A172 (cell line): ENCODE measurements around the gene NKG7. TPM values are rescaled to one million over a fixed set of nuclear protein-coding genes. Genes with fewer than 3 reads are reported as not detected.
"Not testable (repeated sequence)": the region's sequence is repeated elsewhere in the genome, so short reads cannot be mapped to it uniquely, and the experiment has no call there.

ENCODE experiments used
- DNase-seq: peaks from one replicate; pipeline ENCODE4 v3.0.0-alpha.2; 2015; ENCODE audit warnings: low spot score
- total RNA-seq: library from RNA; depleted of rRNA; stranded (reverse); fragments of >200 nt; shearing (Covaris generic); gene quantifications from 2 replicates; pipeline ENCODE4 v1.2.3, GENCODE V29; 2014; rRNA removed

Gene NKG7
- not detected in 2 replicates for total RNA-seq

GRCh38 chr19:51372649-51373504 is at the start of gene NKG7:
Gene NKG7 (minus strand): TSS chr19:51372654. CDS start chr19:51372535, 119 bp downstream.
- no peak for DNase-seq

- DNase-seq = peak; percentile 19
Observed at GRCh38 chr19:51422053-51422448, 49.6 kb upstream of the NKG7 start.

- DNase-seq = no peak
Observed at GRCh38 chr19:51421229-51422052, 49.0 kb upstream of the NKG7 start.

DNA sequence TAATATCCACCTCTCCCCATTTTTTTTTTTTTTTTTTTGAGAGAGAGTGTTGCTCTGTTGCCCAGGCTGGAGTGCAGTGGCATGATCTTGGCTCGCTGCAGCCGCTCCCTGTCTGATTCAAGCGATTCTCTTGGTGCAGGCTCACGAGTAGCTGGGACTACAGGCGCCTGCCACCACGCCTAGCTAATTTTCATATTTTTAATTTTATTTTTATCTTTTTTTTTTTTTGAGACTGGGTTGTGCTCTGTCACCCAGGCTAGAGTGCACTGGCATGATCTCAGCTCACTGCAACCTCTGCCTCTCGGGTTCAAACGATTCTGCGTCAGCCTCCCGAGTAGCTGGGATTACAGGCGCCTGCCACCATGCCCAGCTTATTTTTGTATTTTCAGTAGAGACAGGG is 48.1 kb upstream of the NKG7 start:
- not testable (repeated sequence) for DNase-seq

GRCh38 chr19:51418707-51419106 is 46.3 kb upstream of the NKG7 start:
- no peak for DNase-seq

DNA sequence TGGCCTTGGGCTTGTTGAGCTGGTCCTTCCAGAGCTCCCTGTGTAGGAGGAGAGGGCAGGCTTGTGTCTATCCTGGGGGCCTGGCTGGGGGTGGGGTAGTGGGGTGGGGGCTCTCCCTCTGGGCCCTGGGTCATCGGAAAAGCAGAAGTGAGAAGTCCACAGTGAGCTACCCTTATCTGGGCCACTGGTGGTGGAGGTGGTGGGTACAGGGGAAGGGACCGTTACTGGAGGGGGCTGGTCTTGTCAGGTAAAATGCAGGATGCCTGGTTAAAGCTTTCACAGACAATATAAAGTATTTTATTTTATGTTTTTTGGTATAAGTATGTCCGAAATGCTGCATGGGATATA is 45.3 kb upstream of the NKG7 start:
- DNase-seq = no peak

DNA sequence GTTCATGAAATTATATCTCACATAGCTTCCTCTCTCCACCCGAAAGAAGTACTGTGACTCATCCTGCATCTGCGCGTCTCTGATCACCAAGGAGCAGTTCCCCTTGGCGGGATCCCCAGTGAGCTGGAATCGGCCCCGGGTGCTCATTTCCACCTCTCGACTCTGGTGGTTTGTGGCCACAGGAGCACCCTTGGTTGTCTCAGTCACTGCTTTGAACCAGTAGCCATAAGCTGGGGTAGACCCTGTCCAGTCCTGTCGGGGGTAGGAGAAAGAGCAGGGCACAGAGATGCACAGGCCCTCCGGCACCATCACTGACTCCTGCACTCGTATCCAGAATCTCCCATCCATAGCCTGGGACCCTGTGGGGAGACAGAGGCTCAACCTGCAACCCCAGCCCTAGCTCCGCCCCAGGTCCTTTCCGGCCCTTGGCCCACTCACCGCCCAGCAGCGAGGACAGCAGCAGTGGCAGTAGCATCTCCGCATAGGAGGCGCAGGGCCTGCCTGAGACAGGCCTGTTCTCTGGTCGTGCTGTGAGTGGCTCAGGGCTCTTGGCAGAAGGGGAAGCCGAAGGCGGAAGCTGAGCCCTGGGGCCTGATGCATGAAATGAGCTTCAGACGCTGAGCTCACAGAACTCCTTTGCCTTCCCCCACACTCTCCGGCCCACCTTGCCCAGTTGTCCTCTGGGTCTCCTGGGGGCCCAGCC is 44.8 kb upstream of the NKG7 start, which contains the start of gene SIGLEC10:
Gene SIGLEC10 (minus strand): TSS at position 536 of the 703 bp plus-strand sequence. CDS start 61 bp downstream, at position 475.
- no peak for DNase-seq

GRCh38 chr19:51416422-51416821 is 44.0 kb upstream of the NKG7 start:
- DNase-seq = not testable (repeated sequence)

DNA sequence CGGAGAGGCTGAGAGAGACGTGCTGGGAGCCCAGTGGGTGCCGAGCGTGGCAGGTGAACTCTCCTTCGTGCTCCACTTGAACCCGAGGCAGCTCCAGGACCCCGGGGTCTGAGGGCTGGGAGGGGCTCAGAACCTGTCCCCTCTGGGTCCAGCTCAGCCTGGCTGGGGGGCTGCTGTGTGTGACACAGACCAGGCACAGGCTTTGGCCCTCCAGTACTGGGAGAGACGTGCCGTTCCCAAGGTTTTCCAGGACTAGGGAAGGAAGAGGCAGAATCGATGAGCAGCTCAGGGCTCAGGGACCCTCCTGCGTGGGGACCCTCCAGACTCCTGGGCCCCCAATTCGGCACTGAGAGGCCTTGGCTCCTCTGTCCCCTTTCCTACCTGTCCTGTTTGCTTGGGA is 42.7 kb upstream of the NKG7 start:
- DNase-seq = no peak

DNA sequence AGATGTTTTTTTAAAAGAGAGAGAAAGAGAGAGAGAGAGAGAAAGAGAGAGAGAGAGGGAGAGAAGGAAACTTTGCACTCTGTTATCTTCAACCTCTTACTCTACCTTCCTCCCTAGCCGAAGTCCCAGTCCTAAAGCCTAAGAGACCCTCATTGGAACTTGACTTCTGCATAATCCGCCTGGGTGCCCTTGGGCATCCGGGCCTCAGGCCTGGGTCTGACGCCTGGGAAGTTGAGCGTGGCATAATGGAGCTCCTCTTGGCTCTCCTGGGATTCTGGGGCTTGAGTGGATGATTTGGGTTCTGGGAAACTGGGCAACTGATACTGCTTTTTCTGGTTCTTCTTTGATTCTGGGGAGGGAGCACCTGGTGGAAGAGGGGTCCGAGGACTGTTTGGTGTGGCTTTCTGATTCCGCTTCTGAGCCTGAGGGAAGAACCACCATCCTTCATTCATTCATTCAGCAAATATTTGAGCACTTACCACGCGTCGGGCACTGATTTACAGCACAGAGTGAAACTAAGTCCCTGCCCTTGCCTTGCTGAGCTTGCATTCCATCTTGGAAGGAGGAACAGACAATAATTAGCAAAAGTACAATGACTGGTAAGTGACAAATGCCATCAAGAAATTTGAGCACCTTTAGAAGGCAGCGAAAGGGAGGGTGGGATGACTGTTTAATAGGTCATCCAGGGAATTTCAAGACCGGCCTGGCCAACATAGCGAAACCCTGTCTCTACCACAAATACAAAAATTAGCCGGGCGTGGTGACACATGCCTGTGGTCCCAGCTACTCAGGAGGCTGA is 38.7 kb upstream of the NKG7 start:
- DNase-seq = no peak

- DNase-seq = no peak
Observed at GRCh38 chr19:51407511-51408131, 35.2 kb upstream of the NKG7 start.

DNA sequence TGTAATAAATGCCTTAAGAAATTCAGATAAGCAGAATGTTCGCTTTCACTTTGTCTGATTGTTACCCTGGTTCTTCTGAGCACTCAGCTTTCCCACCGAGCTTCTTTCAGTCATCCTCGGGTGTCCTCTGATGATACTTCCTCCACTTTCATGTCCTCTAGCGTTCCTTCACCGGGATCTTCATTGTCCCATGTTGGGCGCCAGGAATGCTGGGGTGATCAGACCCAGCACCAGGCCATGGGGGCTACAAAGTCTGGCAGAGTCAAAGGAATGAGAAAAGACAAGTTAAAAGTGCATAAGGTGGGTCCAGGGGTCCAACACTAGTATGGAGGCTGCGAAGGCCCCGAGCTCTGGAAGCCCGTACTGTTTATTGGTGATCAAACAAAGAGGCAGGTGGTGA is 29.7 kb upstream of the NKG7 start:
- no peak for DNase-seq

- not testable (repeated sequence) for DNase-seq
Observed at GRCh38 chr19:51399936-51400335, 27.5 kb upstream of the NKG7 start.

GRCh38 chr19:51399231-51399630 is 26.8 kb upstream of the NKG7 start:
- no peak for DNase-seq

- peak; percentile 1 for DNase-seq
Observed at GRCh38 chr19:51398096-51398704, 25.7 kb upstream of the NKG7 start.

GRCh38 chr19:51397453-51397852 is 25.0 kb upstream of the NKG7 start:
- DNase-seq = not testable (repeated sequence)

GRCh38 chr19:51396175-51396574 is 23.7 kb upstream of the NKG7 start:
- no peak for DNase-seq

DNA sequence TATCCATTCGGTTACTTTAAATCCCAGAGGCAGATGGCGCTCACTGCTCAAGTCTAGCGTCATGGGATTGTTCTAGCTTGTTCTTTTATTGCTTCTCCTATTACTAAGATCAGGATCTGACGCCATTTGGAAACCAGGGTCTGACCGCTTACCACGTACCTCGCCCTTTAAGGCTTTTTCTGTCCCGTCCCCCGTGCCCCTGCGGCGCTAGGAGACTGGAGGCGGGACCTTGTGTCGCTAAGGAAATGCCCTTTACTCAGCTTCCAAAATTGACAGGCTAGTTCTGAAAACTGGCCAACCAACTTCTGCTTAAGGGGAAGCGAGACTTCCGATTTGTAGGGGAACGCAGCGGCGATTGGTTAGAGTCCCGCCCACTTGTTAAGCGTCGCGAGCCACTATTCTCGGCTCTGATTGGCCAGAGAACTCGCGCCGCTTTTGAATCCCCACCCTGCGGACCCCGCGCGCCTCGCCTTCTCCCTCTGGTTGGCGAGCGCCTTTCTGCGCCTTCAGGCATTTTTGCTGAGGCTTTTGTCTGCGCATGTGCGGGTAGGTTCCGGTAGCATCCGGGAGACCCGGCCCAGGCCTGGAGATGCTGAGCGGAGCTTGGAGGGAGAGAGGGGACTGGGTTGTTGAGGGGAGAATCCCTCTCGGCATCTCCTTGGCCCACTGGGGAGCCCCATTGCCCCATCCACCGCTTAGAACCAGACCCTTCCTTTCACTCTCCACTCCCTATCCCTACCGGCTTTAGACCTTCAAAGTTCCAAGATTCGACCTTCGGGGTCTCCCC is 21.8 kb upstream of the NKG7 start:
- DNase-seq = peak; percentile 96

- DNase-seq = no peak
Observed at GRCh38 chr19:51392701-51393100, 20.2 kb upstream of the NKG7 start.
